ENCODE measurements around the gene EP300.
"Not testable (repeated sequence)": the region's sequence is repeated elsewhere in the genome, so short reads cannot be mapped to it uniquely, and the experiment has no call there.

EP300 gene

GRCh38 chr22:41091132-41092022 is 1.0 kb upstream of the EP300 start:
- peak; percentile 96 for DNase-seq

DNA sequence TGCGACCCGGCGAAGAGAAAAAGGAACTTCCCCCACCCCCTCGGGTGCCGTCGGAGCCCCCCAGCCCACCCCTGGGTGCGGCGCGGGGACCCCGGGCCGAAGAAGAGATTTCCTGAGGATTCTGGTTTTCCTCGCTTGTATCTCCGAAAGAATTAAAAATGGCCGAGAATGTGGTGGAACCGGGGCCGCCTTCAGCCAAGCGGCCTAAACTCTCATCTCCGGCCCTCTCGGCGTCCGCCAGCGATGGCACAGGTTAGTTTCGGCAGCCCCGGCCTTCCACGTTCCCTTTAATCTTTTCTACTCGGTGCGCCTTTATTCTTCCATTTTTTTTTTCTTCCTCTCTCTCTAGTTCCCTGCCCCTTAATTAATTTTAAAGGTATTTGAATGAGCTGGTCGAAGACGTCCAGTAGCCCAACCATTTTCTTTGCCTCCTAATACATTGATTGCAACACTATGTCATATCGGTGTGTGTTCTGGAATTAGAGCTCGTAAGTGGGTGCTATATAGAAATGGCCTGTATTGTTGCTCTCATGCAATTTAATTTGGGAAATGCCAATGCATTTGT is 537 bp downstream of the EP300 start:
- DNase-seq, result peak; percentile 23

- no peak for DNase-seq
Observed at GRCh38 chr22:41094041-41094593, 1.7 kb downstream of the EP300 start.

DNA sequence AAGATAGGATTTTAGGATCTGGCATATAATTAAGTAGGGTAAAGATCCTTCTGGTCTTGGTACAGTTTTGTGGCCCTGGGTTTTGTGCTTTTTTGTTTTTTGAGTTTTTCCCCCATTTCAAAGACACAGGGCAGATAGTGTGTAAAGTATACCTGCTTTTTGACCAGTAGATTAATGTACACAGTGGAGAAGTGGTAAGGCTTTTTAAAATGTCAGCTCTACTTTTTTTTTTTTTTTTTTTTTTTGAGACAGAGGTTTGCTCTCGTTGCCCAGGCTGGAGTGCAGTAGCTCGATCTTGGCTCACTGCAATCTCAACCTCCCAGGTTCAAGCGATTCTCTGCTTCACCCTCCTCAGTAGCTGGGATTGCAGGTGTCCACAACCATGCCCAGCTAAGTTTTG is 4.0 kb downstream of the EP300 start:
- no peak for DNase-seq

DNA sequence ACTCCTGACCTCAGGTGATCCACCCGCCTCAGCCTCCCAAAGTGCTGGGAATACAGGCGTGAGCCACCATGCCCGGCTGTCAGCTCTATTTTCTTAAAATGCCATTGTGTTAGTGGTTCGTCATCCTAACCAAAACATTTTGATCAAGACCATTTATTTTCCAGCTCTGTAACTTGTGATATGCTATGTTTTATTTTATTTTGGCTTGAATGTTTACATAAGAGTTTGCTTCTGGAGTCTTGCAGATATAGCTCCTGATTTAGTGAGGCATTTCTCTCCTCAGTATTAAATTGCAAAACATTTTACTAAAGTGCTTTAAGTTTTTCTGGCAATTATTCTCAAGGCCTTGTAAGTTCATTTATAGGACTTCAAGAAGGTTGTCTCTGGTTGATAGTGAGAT is 4.4 kb downstream of the EP300 start:
- no peak for DNase-seq

DNA sequence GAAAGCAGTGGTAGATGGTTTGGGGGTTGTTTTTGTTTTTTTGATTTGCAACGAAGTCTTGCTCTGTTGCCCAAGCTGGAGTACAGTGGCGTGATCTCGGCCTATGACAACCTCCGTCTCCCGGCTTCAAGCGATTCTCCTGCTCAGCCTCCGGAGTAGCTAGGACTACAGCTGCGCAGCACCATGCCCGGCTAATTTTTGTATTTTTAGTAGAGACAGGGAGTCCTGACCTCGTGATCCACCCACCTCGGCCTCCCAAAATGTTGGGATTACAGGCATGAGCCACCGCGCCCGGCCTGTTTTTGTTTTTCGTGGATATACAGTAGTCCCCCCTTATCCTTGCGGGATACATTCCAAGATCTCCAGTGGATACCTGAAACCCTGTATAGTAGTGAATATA is 6.6 kb downstream of the EP300 start:
- no peak for DNase-seq

DNA sequence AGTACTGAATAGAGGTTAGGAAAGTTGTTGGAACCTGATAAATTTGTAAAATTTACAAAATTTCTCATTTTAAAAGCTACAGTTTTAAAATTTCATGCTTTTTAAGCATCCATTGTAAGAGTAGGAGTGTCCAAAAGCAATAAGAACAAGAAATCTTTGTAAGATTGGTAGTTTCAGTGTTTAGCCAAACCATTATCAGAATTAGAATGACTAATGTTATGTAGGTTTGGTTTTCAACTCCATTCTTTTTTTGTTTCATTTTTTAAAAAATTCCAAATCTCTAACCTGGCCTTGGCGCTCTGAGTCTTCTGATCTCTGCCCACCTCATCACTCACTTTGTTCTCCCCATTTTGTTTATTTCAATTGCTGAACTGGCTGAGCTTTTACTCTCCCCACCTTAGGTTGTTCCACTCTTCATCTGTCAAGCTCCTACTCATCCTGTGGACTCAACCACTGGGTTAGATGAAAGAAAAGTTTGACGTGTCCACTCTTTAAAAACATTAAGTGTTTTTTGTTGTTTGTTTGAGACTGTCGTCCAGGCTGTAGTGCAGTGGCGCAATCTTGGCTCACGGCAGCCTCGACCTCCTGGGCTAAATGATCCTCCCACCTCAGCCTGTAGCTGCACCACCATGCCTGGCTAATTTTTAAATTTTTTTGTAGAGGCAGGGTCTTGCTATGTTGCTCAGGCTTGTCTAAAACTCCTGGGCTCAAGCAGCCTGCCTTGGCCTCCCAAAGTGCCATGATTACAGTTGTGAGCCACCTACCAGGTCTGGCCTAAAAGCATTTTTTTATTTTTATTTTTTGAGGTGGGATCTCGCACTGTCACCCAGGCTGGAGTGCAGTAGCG is 14.0 kb downstream of the EP300 start:
- DNase-seq, result no peak

- DNase-seq, result not testable (repeated sequence)
Observed at GRCh38 chr22:41106969-41107325, 14.6 kb downstream of the EP300 start.

DNA sequence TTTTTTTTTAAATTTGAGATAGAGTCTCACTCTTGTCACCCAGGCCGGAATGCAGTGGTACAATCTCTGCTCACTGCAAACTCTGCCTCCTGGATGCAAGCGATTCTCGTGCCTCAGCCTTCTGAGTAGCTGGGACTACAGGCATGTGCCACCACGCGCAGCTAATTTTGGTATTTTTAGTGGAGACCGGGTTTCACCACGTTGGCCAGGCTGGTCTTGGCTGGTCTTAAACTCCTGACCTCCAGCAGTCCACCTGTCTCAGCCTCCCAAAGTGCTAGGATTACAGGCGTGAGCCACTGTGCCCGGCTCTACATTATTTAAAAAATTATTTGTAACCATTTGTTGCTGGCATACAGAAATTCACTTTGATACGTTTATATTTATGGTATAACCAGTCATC is 18.6 kb downstream of the EP300 start:
- no peak for DNase-seq

GRCh38 chr22:41116342-41116741 is 23.9 kb downstream of the EP300 start:
- no peak for DNase-seq

DNA sequence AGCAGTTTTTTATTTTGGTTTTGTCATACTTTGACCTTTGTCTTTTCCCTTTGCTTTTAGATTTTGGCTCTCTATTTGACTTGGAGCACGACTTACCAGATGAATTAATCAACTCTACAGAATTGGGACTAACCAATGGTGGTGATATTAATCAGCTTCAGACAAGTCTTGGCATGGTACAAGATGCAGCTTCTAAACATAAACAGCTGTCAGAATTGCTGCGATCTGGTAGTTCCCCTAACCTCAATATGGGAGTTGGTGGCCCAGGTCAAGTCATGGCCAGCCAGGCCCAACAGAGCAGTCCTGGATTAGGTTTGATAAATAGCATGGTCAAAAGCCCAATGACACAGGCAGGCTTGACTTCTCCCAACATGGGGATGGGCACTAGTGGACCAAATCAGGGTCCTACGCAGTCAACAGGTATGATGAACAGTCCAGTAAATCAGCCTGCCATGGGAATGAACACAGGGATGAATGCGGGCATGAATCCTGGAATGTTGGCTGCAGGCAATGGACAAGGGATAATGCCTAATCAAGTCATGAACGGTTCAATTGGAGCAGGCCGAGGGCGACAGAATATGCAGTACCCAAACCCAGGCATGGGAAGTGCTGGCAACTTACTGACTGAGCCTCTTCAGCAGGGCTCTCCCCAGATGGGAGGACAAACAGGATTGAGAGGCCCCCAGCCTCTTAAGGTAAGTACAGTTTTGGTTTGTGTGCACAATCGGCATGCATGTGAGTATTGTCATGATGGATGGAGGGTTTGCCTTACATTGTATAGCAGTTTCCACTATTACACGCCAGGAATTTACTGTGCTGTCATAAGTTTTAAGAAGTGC is 25.0 kb downstream of the EP300 start:
- no peak for DNase-seq

GRCh38 chr22:41123151-41123550 is 30.8 kb downstream of the EP300 start:
- no peak for DNase-seq

- DNase-seq, result no peak
Observed at GRCh38 chr22:41124086-41124485, 31.7 kb downstream of the EP300 start.

- no peak for DNase-seq
Observed at GRCh38 chr22:41127451-41127850, 35.1 kb downstream of the EP300 start.

DNA sequence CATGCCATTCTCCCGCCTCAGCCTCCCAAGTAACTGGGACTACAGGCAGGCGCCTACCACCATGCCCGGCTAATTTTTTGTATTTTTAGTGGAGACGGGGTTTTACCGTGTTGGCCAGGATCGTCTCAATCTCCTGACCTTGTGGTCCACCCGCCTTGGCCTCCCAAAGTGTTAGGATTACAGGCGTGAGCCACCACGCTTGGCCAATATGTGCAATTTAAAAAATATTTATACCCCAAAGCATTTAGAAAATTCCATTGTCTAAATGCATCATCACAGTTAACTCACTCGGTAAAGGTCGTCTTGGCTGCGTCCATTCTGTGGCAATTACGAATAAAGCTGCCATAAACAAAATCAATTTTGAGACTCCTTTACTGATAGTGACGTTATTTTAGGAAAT is 36.2 kb downstream of the EP300 start:
- DNase-seq, result no peak

DNA sequence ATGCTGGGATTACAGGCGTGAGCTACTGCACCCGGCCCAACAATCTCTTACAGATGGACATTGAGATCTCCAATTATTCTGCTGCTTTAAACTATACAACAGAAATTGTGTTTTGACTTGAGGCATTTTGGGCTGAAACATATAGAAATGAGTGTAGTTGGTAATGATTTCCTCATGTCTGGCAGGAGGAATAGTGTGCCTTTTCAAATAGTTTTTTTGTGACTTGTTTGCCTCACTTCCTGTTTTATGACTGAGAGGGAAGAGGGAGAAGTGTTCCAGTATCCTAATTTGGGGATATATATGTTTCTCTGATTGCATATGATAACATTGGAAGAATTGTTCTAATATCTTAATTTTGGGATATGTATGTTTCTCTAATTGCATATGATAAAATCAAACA is 40.2 kb downstream of the EP300 start:
- DNase-seq, result no peak

DNA sequence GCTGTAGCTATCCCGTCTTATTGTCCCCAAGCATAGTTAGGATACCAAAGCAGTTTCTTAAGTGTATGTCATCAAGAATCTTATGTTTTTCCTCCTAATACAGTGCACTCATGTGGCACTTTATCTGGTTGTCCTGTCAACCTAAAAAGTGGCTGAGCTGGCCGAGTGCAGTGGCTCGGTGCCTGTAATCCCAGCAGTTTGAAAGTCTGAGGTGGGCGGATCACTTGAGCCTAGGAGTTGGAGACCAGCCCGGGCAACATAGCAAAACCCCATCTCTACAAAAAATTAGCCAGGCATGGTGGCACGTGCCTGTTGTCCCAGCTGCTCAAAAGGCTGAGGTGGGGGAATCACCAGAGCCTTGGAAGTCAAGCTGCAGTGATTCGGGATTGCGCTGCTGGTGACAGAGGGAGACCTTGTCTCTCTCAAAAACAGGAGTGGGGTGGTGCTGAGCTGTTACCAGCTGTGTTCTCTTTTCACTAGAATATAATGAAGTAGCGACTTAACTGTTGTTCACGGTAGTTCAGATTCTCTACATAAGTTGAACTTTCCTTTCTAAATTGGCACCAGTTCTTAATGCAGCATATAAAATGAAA is 48.1 kb downstream of the EP300 start:
- DNase-seq, result no peak

DNA sequence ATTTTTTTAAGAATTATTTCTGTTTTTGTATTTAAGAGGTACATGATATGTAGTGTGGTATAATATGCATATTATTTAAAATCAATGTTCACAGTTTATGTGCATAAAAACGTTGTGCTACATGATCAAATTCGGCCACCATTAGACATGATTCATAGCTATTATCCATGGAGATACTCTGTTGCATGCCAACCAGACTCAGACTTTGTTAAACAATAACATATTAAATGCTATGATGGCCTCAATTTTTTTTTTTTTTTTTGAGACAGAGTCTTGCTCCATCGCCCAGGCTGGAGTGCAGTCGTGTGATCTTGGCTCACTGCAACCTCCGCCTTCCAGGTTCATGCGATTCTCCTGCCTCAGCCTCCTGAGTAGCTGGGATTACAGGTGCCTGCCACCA is 53.5 kb downstream of the EP300 start:
- not testable (repeated sequence) for DNase-seq

DNA sequence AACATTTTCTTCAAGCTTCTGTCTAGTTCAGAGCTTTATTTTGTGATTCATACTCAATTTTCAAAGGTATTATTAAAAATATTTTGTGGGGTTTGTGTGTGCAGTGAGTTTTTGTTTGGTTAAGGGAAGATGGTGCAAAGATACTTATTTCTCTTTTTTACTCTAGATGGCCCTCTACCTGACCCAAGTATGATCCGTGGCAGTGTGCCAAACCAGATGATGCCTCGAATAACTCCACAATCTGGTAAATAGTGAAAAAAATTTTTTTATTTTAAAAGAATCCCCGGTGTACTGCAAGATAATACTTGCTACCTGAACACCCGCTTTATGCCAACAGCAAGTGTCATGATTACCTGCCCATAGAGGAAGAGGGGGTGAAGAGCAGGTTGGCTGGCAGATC is 54.2 kb downstream of the EP300 start:
- no peak for DNase-seq

- DNase-seq, result no peak
Observed at GRCh38 chr22:41147722-41148121, 55.3 kb downstream of the EP300 start.

- no peak for DNase-seq
Observed at GRCh38 chr22:41152902-41153301, 60.5 kb downstream of the EP300 start.

DNA sequence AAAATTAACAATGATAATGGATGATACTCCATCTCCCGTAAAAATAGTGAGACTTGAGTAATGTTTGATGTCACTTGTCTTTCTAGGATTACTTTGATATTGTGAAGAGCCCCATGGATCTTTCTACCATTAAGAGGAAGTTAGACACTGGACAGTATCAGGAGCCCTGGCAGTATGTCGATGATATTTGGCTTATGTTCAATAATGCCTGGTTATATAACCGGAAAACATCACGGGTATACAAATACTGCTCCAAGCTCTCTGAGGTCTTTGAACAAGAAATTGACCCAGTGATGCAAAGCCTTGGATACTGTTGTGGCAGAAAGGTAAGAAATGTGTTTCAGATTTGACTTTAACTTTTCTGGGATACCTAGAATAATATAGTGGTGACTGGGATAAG is 64.7 kb downstream of the EP300 start:
- DNase-seq, result no peak
